ENCODE data around the gene CT45A1. TPM values are rescaled to one million over a fixed set of nuclear protein-coding genes. Genes with fewer than 3 reads are reported as not detected.

The CT45A1 gene
- total and polyA plus RNA-seq, 2 of the 8 experiments (the other 6 are each of a cell fraction or from before 2014, with no cell fraction given): not detected

DNA sequence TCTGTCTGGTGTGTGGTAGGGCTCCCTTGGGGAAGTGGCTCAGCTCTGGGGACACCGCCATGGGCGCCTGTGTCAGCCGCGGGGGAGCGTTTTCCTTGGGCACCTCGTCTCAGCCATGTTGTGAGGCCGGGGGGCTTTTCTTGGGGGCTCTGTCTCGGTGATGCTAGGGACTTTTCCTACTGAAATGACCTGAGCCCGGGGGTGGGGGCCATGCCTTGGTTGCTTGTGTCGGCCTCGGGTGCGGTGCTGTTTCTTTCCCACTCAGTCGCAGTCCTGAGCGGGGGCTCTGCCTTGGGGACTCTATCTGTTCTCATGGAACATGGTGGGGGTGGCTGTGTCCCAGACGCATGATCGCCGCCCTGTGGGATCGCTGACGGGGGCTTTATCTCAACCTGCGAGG, 356 bp downstream of the CT45A1 start:
- Histone ChIP-seq H4K5ac (ENCODE audit: insufficient read length, low read depth, low read length) (no peak overlapping the region), H3K79me1 (ENCODE audit: low read depth, low read length) (no peaks in the 10 kb centered on the region), H3K4me1 (replicated peaks in 1 of 4; ENCODE audit: control insufficient read depth in 3 of 4, insufficient read depth in 4 of 4, low read length in 3 of 4) (no peaks in the 10 kb centered on the region), H3K4ac (replicated peaks; ENCODE audit: insufficient read length, low read depth, low read length) (no peak overlapping the region), H3K14ac (ENCODE audit: insufficient read length) (no peak overlapping the region), H2BK5ac (ENCODE audit: low read depth, low read length) (no peak overlapping the region), H3K23me2 (ENCODE audit: low read depth, low read length) (no peaks in the 10 kb centered on the region), H3K4me3 (ENCODE audit: extremely low read depth in 1 of 4, insufficient read depth in 2 of 4, low read depth in 3 of 4, low read length in 4 of 4) (no peak overlapping the region), H2BK20ac (ENCODE audit: low read length) (no peak overlapping the region), H3K4me2 (ENCODE audit: insufficient read depth in 1 of 2, low read depth in 2 of 2, low read length in 2 of 2) (no peak overlapping the region), H3K36me3 (ENCODE audit: control insufficient read depth in 2 of 4, insufficient read depth in 4 of 4, low read length in 3 of 4) (no peaks in the 10 kb centered on the region), H2BK12ac (ENCODE audit: low read depth, low read length) (no peak overlapping the region), H3K79me2 (ENCODE audit: control insufficient read depth in 1 of 2, insufficient read depth in 2 of 2, low read length in 2 of 2) (no peaks in the 10 kb centered on the region), H3K56ac (replicated peaks; ENCODE audit: insufficient read length, low read depth, low read length) (no peak overlapping the region), H3K9me3 (ENCODE audit: insufficient read depth in 2 of 2, low read depth in 1 of 2, low read length in 1 of 2) (peaks cover under 1 to 14% of the 10 kb centered on the region in 2 experiments; a peak in 2 of 4 replicates), H4K8ac (ENCODE audit: extremely low read depth, insufficient read depth, low read length) (no peak overlapping the region), H2AFZ (ENCODE audit: low read length) (no peak overlapping the region), H4K91ac (replicated peaks; ENCODE audit: insufficient read length, low read length) (no peak overlapping the region), H3K23ac (ENCODE audit: insufficient read length) (no peak overlapping the region), H2BK120ac (replicated peaks; ENCODE audit: low read depth, low read length) (no peak overlapping the region), H2BK15ac (ENCODE audit: low read length) (no peak overlapping the region), H3K9ac (replicated peaks in 1 of 4; ENCODE audit: extremely low read depth in 1 of 4, low read depth in 3 of 4, low read length in 3 of 4) (no peak overlapping the region), H4K20me1 (replicated peaks in 1 of 2; ENCODE audit: control insufficient read depth in 1 of 2, insufficient read depth in 2 of 2, low read length in 2 of 2) (no peaks in the 10 kb centered on the region), H3K27ac (ENCODE audit: low read depth, low read length) (no peak overlapping the region), H2AK5ac (ENCODE audit: low read depth, low read length) (no peak overlapping the region), H3K18ac (ENCODE audit: extremely low read depth, low read length) (no peak overlapping the region), H3K27me3 (replicated peaks in 1 of 4; ENCODE audit: control insufficient read depth in 3 of 4, extremely low read depth in 1 of 4, insufficient read depth in 3 of 4, low read length in 3 of 4) (no peaks in the 10 kb centered on the region)
- DNase-seq (ENCODE audit: low read depth in 1 of 2, low spot score in 2 of 2) (no peak), FAIRE-seq (no peak)
- CTCF ChIA-PET (ENCODE audit: partially characterized antibody): no interaction called here
- 99% methylated on average over 12 of the region's 20 CpGs; no CpG with 5 or more reads in 1 of the 2 experiments for WGBS, 2 experiments (ENCODE audit: extremely low coverage in 1 of 2, insufficient coverage in 1 of 2, insufficient read length in 1 of 2, insufficient replicate concordance in 2 of 2, low coverage in 1 of 2, low lambda C conversion rate in 2 of 2, missing lambda C conversion rate in 1 of 2)
- POLR2A ChIA-PET (ENCODE audit: partially characterized antibody): no interaction called here
- TF ChIP-seq FOSL1 (IDR thresholded peaks at IDR 0.05; ENCODE audit: insufficient read depth, low read depth, low read length): no peak
- no peak for TF ChIP-seq NANOG (IDR thresholded peaks at IDR 0.05; ENCODE audit: insufficient read depth, low read depth, low read length, poor library complexity, severe bottlenecking)
- TF ChIP-seq, protein P1, sequence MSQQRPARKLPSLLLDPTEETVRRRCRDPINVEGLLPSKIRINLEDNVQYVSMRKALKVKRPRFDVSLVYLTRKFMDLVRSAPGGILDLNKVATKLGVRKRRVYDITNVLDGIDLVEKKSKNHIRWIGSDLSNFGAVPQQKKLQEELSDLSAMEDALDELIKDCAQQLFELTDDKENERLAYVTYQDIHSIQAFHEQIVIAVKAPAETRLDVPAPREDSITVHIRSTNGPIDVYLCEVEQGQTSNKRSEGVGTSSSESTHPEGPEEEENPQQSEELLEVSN (IDR thresholded peaks at IDR 0.05): no peak
- TF ChIP-seq SAP30 (IDR thresholded peaks at IDR 0.05; ENCODE audit: insufficient read depth, insufficient replicate concordance, low read length): no peak
- no peak for TF ChIP-seq RFX5 (IDR thresholded peaks at IDR 0.05; ENCODE audit: borderline replicate concordance, low read depth, low read length)
- no peak for TF ChIP-seq POU5F1 (IDR thresholded peaks at IDR 0.05; ENCODE audit: low read depth, low read length)
- no peak for TF ChIP-seq RNF2 (IDR thresholded peaks at IDR 0.05; ENCODE audit: borderline replicate concordance, low read depth, low read length, missing control alignments, poor library complexity, severe bottlenecking)
- no peak for TF ChIP-seq MAFK (IDR thresholded peaks at IDR 0.05; ENCODE audit: low read depth, low read length)
- TF ChIP-seq PHF8 (conservative IDR thresholded peaks at IDR 0.05; ENCODE audit: low read depth, low read length): no peak
- no peak for TF ChIP-seq POLR2AphosphoS5 (IDR thresholded peaks at IDR 0.05; ENCODE audit: low read depth, low read length)
- no peak for TF ChIP-seq RBBP5 (IDR thresholded peaks at IDR 0.05; ENCODE audit: borderline replicate concordance, low read depth, low read length)
- TF ChIP-seq CHD2 (IDR thresholded peaks at IDR 0.05; ENCODE audit: low read length): no peak

Measured in H1 (cell line).